Parathyroid adenoma (tissue), 2 donors: ENCODE results near the gene AGO4.

Source experiments
- H2AFZ ChIP-seq: fragments of 300-600 bp; sonication (generic); one replicate; pipeline ENCODE4 v1.7.0; 2017; ENCODE audit warnings: antibody characterized with exemption, mild to moderate bottlenecking
- H3K27ac ChIP-seq: fragments of 300-600 bp; sonication (generic); one replicate; pipeline ENCODE4 v1.7.0; 2017
- H3K27me3 ChIP-seq: fragments of 300-600 bp; sonication (generic); one replicate; pipeline ENCODE4 v1.7.0; 2017; ENCODE audit warnings: low read length; ENCODE audit not compliant: control insufficient read depth, insufficient read depth
- H3K36me3 ChIP-seq: fragments of 300-600 bp; sonication (generic); one replicate; pipeline ENCODE4 v1.7.0; 2017; ENCODE audit warnings: low read length; ENCODE audit not compliant: control insufficient read depth, insufficient read depth
- H3K4me1 ChIP-seq: fragments of 300-600 bp; sonication (generic); one replicate; pipeline ENCODE4 v1.7.0; 2017; ENCODE audit warnings: control low read depth
- H3K4me2 ChIP-seq: fragments of 300-600 bp; sonication (generic); one replicate; pipeline ENCODE4 v1.7.0; 2017; ENCODE audit warnings: low read length
- H3K4me3 ChIP-seq: fragments of 300-600 bp; sonication (generic); one replicate; pipeline ENCODE4 v1.7.0; 2017; ENCODE audit warnings: low read depth, low read length
- H3K79me2 ChIP-seq: fragments of 300-600 bp; sonication (generic); one replicate; pipeline ENCODE4 v1.7.0; 2017; ENCODE audit warnings: control low read depth
- H3K9ac ChIP-seq: fragments of 300-600 bp; sonication (generic); one replicate; pipeline ENCODE4 v1.7.0; 2017; ENCODE audit warnings: mild to moderate bottlenecking
- H3K9me3 ChIP-seq: fragments of 300-600 bp; sonication (generic); one replicate; pipeline ENCODE4 v1.7.0; 2017; ENCODE audit warnings: low read length; ENCODE audit not compliant: control insufficient read depth
- TF ChIP-seq, protein P1 (sequence below): fragments of 300-600 bp; sonication (generic); IDR thresholded peaks from one replicate; pipeline ENCODE4 v1.7.0; 2017; ENCODE audit warnings: antibody characterized with exemption, mild to moderate bottlenecking
- donor health status: primary hyperparathyroidism.

The AGO4 gene

DNA sequence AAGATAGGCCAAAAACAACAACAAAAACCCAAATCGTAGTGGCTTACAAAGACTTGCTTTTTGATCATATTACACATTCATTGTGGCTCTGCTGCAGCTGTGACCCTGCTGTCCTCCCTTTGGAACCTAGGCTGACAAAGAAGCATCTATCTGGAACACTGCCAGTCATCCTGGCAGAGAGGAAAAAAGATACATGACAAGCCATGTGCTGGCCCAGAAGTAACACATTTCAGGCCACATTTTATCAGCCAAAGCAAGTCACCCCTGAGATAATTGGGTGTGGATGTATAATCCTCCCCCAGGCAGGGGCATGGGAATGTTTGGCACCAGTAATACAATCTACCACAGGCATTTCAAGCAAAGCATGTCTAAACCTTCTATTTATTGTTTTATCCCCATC is 38.0 kb downstream of the AGO4 start:
- Histone ChIP-seq H3K4me3 (no peak overlapping the region), H3K27me3 (no peaks in the 10 kb centered on the region), H3K9me3 (no peaks in the 10 kb centered on the region), H3K4me2 (no peak overlapping the region), H3K79me2 (no peaks in the 10 kb centered on the region), H3K9ac (no peak overlapping the region), H3K27ac (no peak overlapping the region), H3K4me1 (no peaks in the 10 kb centered on the region), H2AFZ (no peak overlapping the region), H3K36me3 (no peaks in the 10 kb centered on the region)
- TF ChIP-seq, protein P1, sequence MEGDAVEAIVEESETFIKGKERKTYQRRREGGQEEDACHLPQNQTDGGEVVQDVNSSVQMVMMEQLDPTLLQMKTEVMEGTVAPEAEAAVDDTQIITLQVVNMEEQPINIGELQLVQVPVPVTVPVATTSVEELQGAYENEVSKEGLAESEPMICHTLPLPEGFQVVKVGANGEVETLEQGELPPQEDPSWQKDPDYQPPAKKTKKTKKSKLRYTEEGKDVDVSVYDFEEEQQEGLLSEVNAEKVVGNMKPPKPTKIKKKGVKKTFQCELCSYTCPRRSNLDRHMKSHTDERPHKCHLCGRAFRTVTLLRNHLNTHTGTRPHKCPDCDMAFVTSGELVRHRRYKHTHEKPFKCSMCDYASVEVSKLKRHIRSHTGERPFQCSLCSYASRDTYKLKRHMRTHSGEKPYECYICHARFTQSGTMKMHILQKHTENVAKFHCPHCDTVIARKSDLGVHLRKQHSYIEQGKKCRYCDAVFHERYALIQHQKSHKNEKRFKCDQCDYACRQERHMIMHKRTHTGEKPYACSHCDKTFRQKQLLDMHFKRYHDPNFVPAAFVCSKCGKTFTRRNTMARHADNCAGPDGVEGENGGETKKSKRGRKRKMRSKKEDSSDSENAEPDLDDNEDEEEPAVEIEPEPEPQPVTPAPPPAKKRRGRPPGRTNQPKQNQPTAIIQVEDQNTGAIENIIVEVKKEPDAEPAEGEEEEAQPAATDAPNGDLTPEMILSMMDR, result no peak

- TF ChIP-seq, protein P1, result no peak
- Histone ChIP-seq H3K4me2 (no peak overlapping the region), H3K4me3 (no peak overlapping the region), H3K36me3 (no peaks in the 10 kb centered on the region), H3K27me3 (no peaks in the 10 kb centered on the region), H2AFZ (no peak overlapping the region), H3K9me3 (no peaks in the 10 kb centered on the region), H3K4me1 (no peaks in the 10 kb centered on the region), H3K9ac (no peak overlapping the region), H3K79me2 (no peaks in the 10 kb centered on the region), H3K27ac (no peak overlapping the region)
Observed at GRCh38 chr1:35847935-35848565, 40.2 kb downstream of the AGO4 start.

DNA sequence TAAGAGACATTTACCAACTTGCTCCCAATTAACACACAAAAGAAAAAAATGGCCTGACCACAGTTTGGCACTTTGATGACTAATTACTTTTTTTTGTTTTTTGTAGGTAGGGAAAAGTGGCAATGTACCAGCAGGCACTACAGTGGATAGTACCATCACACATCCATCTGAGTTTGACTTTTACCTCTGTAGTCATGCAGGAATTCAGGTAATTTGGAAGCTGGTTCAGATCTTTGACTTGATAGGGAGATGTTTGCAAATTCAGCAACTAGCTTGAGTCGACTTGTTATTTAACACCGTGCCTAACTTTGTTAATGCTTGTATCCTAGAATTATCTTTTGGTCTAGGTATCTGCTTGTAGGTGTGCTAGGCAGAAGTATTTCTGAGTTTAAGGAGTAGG is 42.2 kb downstream of the AGO4 start:
- H3K4me3 ChIP-seq, result peak overlapping the region; percentile 20
- no peaks in the 10 kb centered on the region for H3K36me3 ChIP-seq
- no peaks in the 10 kb centered on the region for H3K4me1 ChIP-seq
- no peaks in the 10 kb centered on the region for H3K79me2 ChIP-seq
- H2AFZ ChIP-seq, result peak overlapping the region; percentile 5
- TF ChIP-seq, protein P1, result no peak
- H3K9me3 ChIP-seq, result no peaks in the 10 kb centered on the region
- H3K4me2 ChIP-seq, result peak overlapping the region; percentile 53
- no peak overlapping the region for H3K9ac ChIP-seq
- peak overlapping the region; percentile 51 for H3K27ac ChIP-seq
- H3K27me3 ChIP-seq, result no peaks in the 10 kb centered on the region

DNA sequence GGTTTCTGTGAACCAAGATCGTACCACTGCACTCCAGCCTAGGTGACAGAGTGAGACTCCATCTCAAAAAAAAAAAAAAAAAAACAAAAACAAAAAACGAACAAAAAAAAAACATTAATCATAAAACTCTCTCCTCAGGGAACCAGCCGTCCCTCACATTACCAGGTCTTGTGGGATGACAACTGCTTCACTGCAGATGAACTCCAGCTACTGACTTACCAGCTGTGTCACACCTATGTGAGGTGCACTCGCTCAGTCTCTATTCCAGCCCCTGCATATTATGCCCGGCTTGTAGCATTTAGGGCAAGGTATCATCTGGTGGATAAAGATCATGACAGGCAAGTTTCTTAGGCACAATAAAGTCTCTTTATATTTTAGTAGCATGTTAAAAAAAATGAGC is 42.9 kb downstream of the AGO4 start:
- Histone ChIP-seq H3K9me3 (no peaks in the 10 kb centered on the region), H3K4me1 (no peaks in the 10 kb centered on the region), H2AFZ (no peak overlapping the region), H3K4me2 (peak overlapping the region; percentile 7), H3K27me3 (no peaks in the 10 kb centered on the region), H3K36me3 (no peaks in the 10 kb centered on the region), H3K27ac (peak overlapping the region; percentile 51), H3K9ac (no peak overlapping the region), H3K79me2 (no peaks in the 10 kb centered on the region), H3K4me3 (no peak overlapping the region)
- TF ChIP-seq, protein P1, result no peak

DNA sequence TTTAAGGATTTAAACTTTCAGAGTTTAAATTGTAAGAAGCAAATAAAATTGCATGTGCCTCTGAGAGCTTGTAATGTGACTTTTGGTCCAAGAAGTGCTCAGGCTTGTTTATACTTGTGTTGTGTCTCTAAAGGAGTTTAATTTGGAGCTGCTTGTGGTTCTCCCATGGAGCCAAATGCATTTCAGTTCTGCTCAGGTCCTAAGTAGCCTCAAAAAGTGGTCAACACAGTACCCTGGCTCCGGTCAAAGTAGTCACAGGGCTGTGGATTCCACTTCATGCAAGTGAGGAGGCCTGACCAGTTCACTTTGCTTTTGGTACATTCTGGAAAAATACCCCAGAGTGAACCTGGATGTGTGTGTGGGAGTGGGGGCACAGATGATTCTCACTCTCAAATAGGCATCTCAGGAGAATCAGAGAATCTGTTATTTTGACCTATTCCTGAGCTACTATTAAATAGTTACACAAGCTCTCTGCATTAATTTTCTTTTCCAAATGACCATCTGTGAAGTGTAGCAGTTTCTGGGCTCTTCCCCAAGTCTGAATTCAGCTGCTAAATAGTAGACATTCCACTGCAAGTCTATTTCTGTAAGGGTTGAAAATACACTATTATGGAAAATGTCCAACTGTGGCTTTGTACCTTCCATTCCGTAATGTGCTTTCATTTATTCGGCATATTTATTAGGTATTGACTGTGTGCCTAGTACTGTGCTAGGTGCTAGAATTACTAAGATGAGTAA is 43.5 kb downstream of the AGO4 start:
- Histone ChIP-seq H3K4me1 (no peaks in the 10 kb centered on the region), H2AFZ (no peak overlapping the region), H3K36me3 (no peaks in the 10 kb centered on the region), H3K9ac (no peak overlapping the region), H3K4me3 (no peak overlapping the region), H3K79me2 (no peaks in the 10 kb centered on the region), H3K27me3 (no peaks in the 10 kb centered on the region), H3K9me3 (no peaks in the 10 kb centered on the region), H3K4me2 (peak overlapping the region; percentile 7), H3K27ac (peak overlapping the region; percentile 36)
- TF ChIP-seq, protein P1, result no peak
